Vagina (tissue), 2 donors: Measurements from ENCODE around the gene PLEKHA6.

Source experiments
- POLR2A ChIP-seq, 2 donors: fragments of 450-650 bp; IDR thresholded peaks; one replicate each; pipeline ENCODE4 v1.6.1; 2017; ENCODE audit warnings: antibody characterized with exemption in 2 of 2, mild to moderate bottlenecking in 2 of 2, moderate library complexity in 2 of 2
- POLR2AphosphoS5 ChIP-seq, 2 donors: sonication (generic); formaldehyde crosslinking; IDR thresholded peaks; one replicate each; pipeline ENCODE4 v1.9.0; 2017; ENCODE audit warnings: antibody characterized with exemption in 2 of 2, mild to moderate bottlenecking in 2 of 2, low read depth in 1 of 2; ENCODE audit not compliant: insufficient read depth in 1 of 2
- TF ChIP-seq, protein P1 (sequence below), 3 experiments: fragments of 450-650 bp in 2 of 3; fragments of 200-600 bp in 1 of 3; sonication (generic) in 1 of 3; IDR thresholded peaks; one replicate each; pipeline ENCODE4 v1.5.1; 2017 to 2019; ENCODE audit warnings: antibody characterized with exemption in 3 of 3, mild to moderate bottlenecking in 2 of 3, moderate library complexity in 2 of 3

- TF ChIP-seq, protein P1, sequence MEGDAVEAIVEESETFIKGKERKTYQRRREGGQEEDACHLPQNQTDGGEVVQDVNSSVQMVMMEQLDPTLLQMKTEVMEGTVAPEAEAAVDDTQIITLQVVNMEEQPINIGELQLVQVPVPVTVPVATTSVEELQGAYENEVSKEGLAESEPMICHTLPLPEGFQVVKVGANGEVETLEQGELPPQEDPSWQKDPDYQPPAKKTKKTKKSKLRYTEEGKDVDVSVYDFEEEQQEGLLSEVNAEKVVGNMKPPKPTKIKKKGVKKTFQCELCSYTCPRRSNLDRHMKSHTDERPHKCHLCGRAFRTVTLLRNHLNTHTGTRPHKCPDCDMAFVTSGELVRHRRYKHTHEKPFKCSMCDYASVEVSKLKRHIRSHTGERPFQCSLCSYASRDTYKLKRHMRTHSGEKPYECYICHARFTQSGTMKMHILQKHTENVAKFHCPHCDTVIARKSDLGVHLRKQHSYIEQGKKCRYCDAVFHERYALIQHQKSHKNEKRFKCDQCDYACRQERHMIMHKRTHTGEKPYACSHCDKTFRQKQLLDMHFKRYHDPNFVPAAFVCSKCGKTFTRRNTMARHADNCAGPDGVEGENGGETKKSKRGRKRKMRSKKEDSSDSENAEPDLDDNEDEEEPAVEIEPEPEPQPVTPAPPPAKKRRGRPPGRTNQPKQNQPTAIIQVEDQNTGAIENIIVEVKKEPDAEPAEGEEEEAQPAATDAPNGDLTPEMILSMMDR (IDR thresholded peaks at IDR 0.05): no peak
- TF ChIP-seq POLR2A (IDR thresholded peaks at IDR 0.05): no peak
- no peak for TF ChIP-seq POLR2AphosphoS5 (IDR thresholded peaks at IDR 0.05; ENCODE audit: insufficient read depth in 1 of 2, low read depth in 1 of 2)
These were observed 137.0 kb downstream of the PLEKHA6 start for GRCh38 chr1:204222764-204223055.
